22Rv1 (cell line): Measurements from ENCODE around the gene UCN3.

Experiments
- ZFX ChIP-seq: fragments of 450-650 bp; IDR thresholded peaks from 2 replicates; pipeline ENCODE4 v1.6.1; 2017; ENCODE audit warnings: antibody characterized with exemption, borderline replicate concordance
- TF ChIP-seq, protein P1 (sequence below): fragments of 450-650 bp; IDR thresholded peaks from 2 replicates; pipeline ENCODE4 v1.5.1; 2017; ENCODE audit warnings: mild to moderate bottlenecking

DNA sequence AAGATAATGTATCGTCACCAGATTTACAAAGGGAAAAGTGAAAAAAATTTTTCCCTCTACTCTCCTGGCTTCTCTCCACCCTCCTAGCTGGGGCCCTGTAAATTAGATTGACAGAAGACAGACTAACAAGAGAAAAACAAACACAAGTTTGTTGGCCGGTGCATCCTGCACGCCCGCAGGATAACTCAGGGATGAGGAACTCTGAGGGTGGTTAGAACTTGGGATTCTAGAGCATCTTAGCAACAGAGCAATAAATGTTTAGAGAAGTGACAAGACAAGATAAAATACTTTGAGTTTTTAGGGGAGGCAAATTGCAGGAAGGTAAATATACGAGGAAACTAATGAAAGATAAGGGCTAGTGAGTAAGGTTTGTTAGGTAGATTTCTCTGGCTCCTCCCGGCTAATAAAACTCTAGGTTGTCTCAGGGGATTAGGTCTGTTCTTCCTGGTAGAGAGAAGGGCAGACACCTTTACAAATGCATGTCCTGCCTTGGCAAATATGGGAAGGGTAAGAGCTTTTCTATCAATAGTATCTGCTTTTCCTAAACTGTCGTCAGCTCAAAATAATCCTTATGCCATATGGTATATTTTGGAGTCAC is 4.3 kb upstream of the UCN3 start:
- TF ChIP-seq, protein P1, sequence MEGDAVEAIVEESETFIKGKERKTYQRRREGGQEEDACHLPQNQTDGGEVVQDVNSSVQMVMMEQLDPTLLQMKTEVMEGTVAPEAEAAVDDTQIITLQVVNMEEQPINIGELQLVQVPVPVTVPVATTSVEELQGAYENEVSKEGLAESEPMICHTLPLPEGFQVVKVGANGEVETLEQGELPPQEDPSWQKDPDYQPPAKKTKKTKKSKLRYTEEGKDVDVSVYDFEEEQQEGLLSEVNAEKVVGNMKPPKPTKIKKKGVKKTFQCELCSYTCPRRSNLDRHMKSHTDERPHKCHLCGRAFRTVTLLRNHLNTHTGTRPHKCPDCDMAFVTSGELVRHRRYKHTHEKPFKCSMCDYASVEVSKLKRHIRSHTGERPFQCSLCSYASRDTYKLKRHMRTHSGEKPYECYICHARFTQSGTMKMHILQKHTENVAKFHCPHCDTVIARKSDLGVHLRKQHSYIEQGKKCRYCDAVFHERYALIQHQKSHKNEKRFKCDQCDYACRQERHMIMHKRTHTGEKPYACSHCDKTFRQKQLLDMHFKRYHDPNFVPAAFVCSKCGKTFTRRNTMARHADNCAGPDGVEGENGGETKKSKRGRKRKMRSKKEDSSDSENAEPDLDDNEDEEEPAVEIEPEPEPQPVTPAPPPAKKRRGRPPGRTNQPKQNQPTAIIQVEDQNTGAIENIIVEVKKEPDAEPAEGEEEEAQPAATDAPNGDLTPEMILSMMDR, result no peak
- TF ChIP-seq ZFX, result no peak
